Smooth muscle cell (in vitro differentiated cells): Measurements from ENCODE around the gene CIC. TPM values are rescaled to one million over a fixed set of nuclear protein-coding genes. Genes with fewer than 3 reads are reported as not detected.

Experiments
- DNase-seq: peaks from one replicate; lab custom pipeline; 2025; ENCODE audit not compliant: unreplicated experiment; lab: John Stamatoyannopoulos, UW
- H2AFZ ChIP-seq: fragments of 200-600 bp; sonication (generic); 2 replicates; pipeline ENCODE4 v1.6.0; 2016; ENCODE audit warnings: antibody characterized with exemption, low read depth, mild to moderate bottlenecking
- H3F3A ChIP-seq: fragments of 200-600 bp; sonication (generic); 2 replicates; pipeline ENCODE4 v1.6.0; 2017; ENCODE audit warnings: antibody characterized with exemption, low read depth
- H3K27ac ChIP-seq: fragments of 200-600 bp; sonication (generic); 2 replicates; pipeline ENCODE4 v1.5.1; 2016; ENCODE audit warnings: low read depth, mild to moderate bottlenecking
- H3K27me3 ChIP-seq: fragments of 200-600 bp; sonication (generic); 2 replicates; pipeline ENCODE4 v1.6.1; 2016; ENCODE audit warnings: low read depth, mild to moderate bottlenecking
- H3K36me3 ChIP-seq: fragments of 200-600 bp; sonication (generic); 2 replicates; pipeline ENCODE4 v1.5.1; 2016; ENCODE audit warnings: low read depth
- H3K4me1 ChIP-seq: fragments of 200-600 bp; sonication (generic); 2 replicates; pipeline ENCODE4 v1.5.1; 2016; ENCODE audit warnings: low read depth
- H3K4me2 ChIP-seq: fragments of 200-600 bp; sonication (generic); 2 replicates; pipeline ENCODE4 v1.6.0; 2016; ENCODE audit warnings: mild to moderate bottlenecking
- H3K4me3 ChIP-seq: fragments of 200-600 bp; sonication (generic); 2 replicates; pipeline ENCODE4 v1.5.1; 2016; ENCODE audit warnings: mild to moderate bottlenecking
- H3K79me2 ChIP-seq: fragments of 200-600 bp; sonication (generic); 2 replicates; pipeline ENCODE4 v1.6.0; 2016; ENCODE audit warnings: low read depth, mild to moderate bottlenecking
- H3K9ac ChIP-seq: fragments of 200-600 bp; sonication (generic); 2 replicates; pipeline ENCODE4 v1.6.0; 2016; ENCODE audit warnings: low read depth
- H3K9me3 ChIP-seq: fragments of 200-600 bp; sonication (generic); replicated peaks from 2 replicates; pipeline ENCODE4 v1.5.1; 2016; ENCODE audit warnings: low read depth
- H4K20me1 ChIP-seq: fragments of 200-600 bp; sonication (generic); 2 replicates; pipeline ENCODE4 v1.6.0; 2016; ENCODE audit warnings: low read depth
- CTCF ChIP-seq: fragments of 200-600 bp; sonication (generic); IDR thresholded peaks from 2 replicates; pipeline ENCODE4 v1.5.1; 2017; ENCODE audit warnings: borderline replicate concordance, mild to moderate bottlenecking, antibody characterized with exemption; ENCODE audit not compliant: insufficient read depth, poor library complexity, severe bottlenecking
- WGBS: methylation state at CpG from one replicate; pipeline ENCODE4 v1.1.7; 2016; ENCODE audit warnings: low lambda C conversion rate; 5-methylcytosine and 5-hydroxymethylcytosine counted together
- polyA plus RNA-seq: library from polyadenylated mRNA; unstranded; fragments of >200 nt; fragmentation: Nextera tagmentation; extraction: Ambion mirVana; gene quantifications from 2 replicates; pipeline ENCODE4 v1.2.1, GENCODE V29; 2016
- total RNA-seq: library from RNA; depleted of rRNA; stranded (reverse); fragments of >200 nt; gene quantifications from 2 replicates; pipeline ENCODE4 v1.2.3, GENCODE V29; 2014

The CIC gene
- total and polyA plus RNA-seq, 2 experiments from 2014 or later: 12.6 to 18.4 TPM

GRCh38 chr19:42290523-42291434, 21.7 kb downstream of the CIC start:
- WGBS: 96% methylated on average over 23 of the region's 31 CpGs
- Histone ChIP-seq H3K27ac (no peak overlapping the region), H2AFZ (no peak overlapping the region), H3K4me3 (no peak overlapping the region), H3K9me3 (no peaks in the 10 kb centered on the region), H3K4me1 (peaks cover 2% of the 10 kb centered on the region), H3F3A (peaks cover 5% of the 10 kb centered on the region), H3K9ac (no peak overlapping the region), H3K79me2 (peaks cover 4% of the 10 kb centered on the region), H3K4me2 (no peak overlapping the region), H3K27me3 (no peaks in the 10 kb centered on the region), H4K20me1 (peaks cover 47% of the 10 kb centered on the region), H3K36me3 (no peaks in the 10 kb centered on the region)
- DNase-seq: no peak
- peak; percentile 51 for TF ChIP-seq CTCF

- Histone ChIP-seq H3F3A (peaks cover 8% of the 10 kb centered on the region), H3K4me2 (no peak overlapping the region), H3K4me1 (no peaks in the 10 kb centered on the region), H3K27me3 (no peaks in the 10 kb centered on the region), H3K36me3 (no peaks in the 10 kb centered on the region), H3K27ac (no peak overlapping the region), H4K20me1 (peaks cover 42% of the 10 kb centered on the region), H2AFZ (no peak overlapping the region), H3K9me3 (no peaks in the 10 kb centered on the region), H3K79me2 (no peaks in the 10 kb centered on the region), H3K9ac (no peak overlapping the region), H3K4me3 (no peak overlapping the region)
- 84% methylated on average over 9 of the region's 9 CpGs for WGBS
- DNase-seq: no peak
- no peak for TF ChIP-seq CTCF
Observed at GRCh38 chr19:42291435-42291810, 22.4 kb downstream of the CIC start.

- WGBS: 92% methylated on average over 27 of the region's 27 CpGs
- H3K36me3 ChIP-seq: no peaks in the 10 kb centered on the region
Observed at GRCh38 chr19:42292042-42292960, 23.2 kb downstream of the CIC start.

More at GRCh38 chr19:42292042-42292960, 23.2 kb downstream of the CIC start:
- Histone ChIP-seq H3K4me2 (no peak overlapping the region), H3K27me3 (no peaks in the 10 kb centered on the region), H3K27ac (no peak overlapping the region), H2AFZ (no peak overlapping the region), H3K9ac (no peak overlapping the region), H4K20me1 (peaks cover 34% of the 10 kb centered on the region), H3K4me1 (no peaks in the 10 kb centered on the region), H3F3A (peaks cover 12% of the 10 kb centered on the region), H3K9me3 (no peaks in the 10 kb centered on the region), H3K4me3 (no peak overlapping the region), H3K79me2 (no peaks in the 10 kb centered on the region)
- no peak for TF ChIP-seq CTCF
- DNase-seq: no peak
